HCT116 (cell line): ENCODE data around the gene GAL3ST3. TPM values are rescaled to one million over a fixed set of nuclear protein-coding genes. Genes with fewer than 3 reads are reported as not detected.

Experiments used
- ATAC-seq: fragments of 200-7000 bp; cut with Tn5 transposase; 2 replicates; pipeline ENCODE4 v1.9.1; 2020; ENCODE audit warnings: mild to moderate bottlenecking, moderate library complexity
- BruUV-seq: library from RNA; stranded (reverse); fragments of 400-500 nt; replicated peaks from 2 replicates; lab custom pipeline; 2021; lab: Mats Ljungman, UMichigan
- CTCF ChIA-PET: fragments of 300-600 bp; sonication (Branson Sonifier 250); formaldehyde crosslinking; loops from one replicate; lab custom pipeline; 2021; ENCODE audit warnings: antibody characterized with exemption; lab: Charles Lee
- POLR2A ChIA-PET: fragments of 300-600, 350-600 bp; sonication (Branson Sonifier 250); formaldehyde crosslinking; loops from one replicate; lab custom pipeline; 2021; ENCODE audit warnings: antibody characterized with exemption; lab: Charles Lee
- RAD21 ChIA-PET, 2 experiments: fragments of 300-600 bp; sonication (Branson Sonifier 250); formaldehyde crosslinking; loops; one replicate each; lab custom pipeline; 2023; ENCODE audit warnings: low total read pairs in 2 of 2; ENCODE audit not compliant: uncharacterized antibody in 2 of 2, unreplicated experiment in 2 of 2, low non-redundant PET in 1 of 2; lab: Charles Lee
- DNase-seq: peaks from one replicate; pipeline ENCODE4 v3.0.0-alpha.2; 2010; ENCODE audit warnings: low read depth, low spot score
- H2AFZ ChIP-seq: fragments of 200-600 bp; shearing (Covaris generic), sonication (generic); 2 replicates; pipeline ENCODE4 v1.6.1; 2017; ENCODE audit warnings: low read depth, mixed run types, mixed read lengths, antibody characterized with exemption, low read length; ENCODE audit not compliant: poor library complexity, severe bottlenecking
- H3K27ac ChIP-seq: 2 replicates; pipeline ENCODE4 v1.5.1; 2012; ENCODE audit warnings: low read depth, low read length
- H3K27me3 ChIP-seq: fragments of 200-600 bp; sonication (generic); 2 replicates; pipeline ENCODE4 v1.6.1; 2016; ENCODE audit warnings: mixed run types, low read length, mixed read lengths; ENCODE audit not compliant: insufficient read depth
- H3K36me3 ChIP-seq, 2 experiments: fragments of 200-500 bp in 1 of 2; fragments of 200-600 bp in 1 of 2; sonication (Bioruptor generic) in 1 of 2; sonication (generic) in 1 of 2; 2 replicates each; pipeline versions ENCODE4 v1.5.1 to v1.6.1; 2014 to 2016; ENCODE audit warnings: low read length in 2 of 2, inconsistent platforms in 1 of 2, mixed read lengths in 1 of 2, mixed run types in 1 of 2; ENCODE audit not compliant: insufficient read depth in 2 of 2, control insufficient read depth in 1 of 2
- H3K4me1 ChIP-seq, 2 experiments: fragments of 200-600 bp in 1 of 2; sonication (generic) in 1 of 2; 2 replicates each; pipeline versions ENCODE4 v1.5.1 to v1.6.1; 2012 to 2017; ENCODE audit warnings: low read length in 2 of 2, inconsistent platforms in 1 of 2, mild to moderate bottlenecking in 1 of 2, mixed read lengths in 1 of 2, mixed run types in 1 of 2, moderate library complexity in 1 of 2; ENCODE audit not compliant: insufficient read depth in 2 of 2, control insufficient read depth in 1 of 2
- H3K4me2 ChIP-seq: fragments of 200-600 bp; sonication (generic); 2 replicates; pipeline ENCODE4 v1.6.1; 2017; ENCODE audit warnings: mixed run types, low read length, mixed read lengths
- H3K4me3 ChIP-seq, 2 experiments: fragments of 200-600 bp in 1 of 2; sonication (generic) in 1 of 2; replicated peaks in 1 of 2; 2 replicates each; pipeline ENCODE4 v1.5.1; 2011 to 2016; ENCODE audit warnings: low read length in 2 of 2, control low read depth in 1 of 2, low read depth in 1 of 2, mild to moderate bottlenecking in 1 of 2, mixed read lengths in 1 of 2, mixed run types in 1 of 2
- H3K79me2 ChIP-seq: fragments of 200-600 bp; sonication (generic); 2 replicates; pipeline ENCODE4 v1.6.1; 2017; ENCODE audit warnings: mild to moderate bottlenecking, mixed run types, low read length, moderate library complexity, mixed read lengths; ENCODE audit not compliant: insufficient read depth
- H3K9ac ChIP-seq: fragments of 200-600 bp; sonication (generic); 2 replicates; pipeline ENCODE4 v1.6.1; 2016; ENCODE audit warnings: low read length, mixed read lengths
- H3K9me2 ChIP-seq: fragments of 200-600 bp; sonication (generic), shearing (Covaris generic); 2 replicates; pipeline ENCODE4 v1.6.1; 2017; ENCODE audit warnings: mixed run types, mild to moderate bottlenecking, moderate library complexity; ENCODE audit not compliant: insufficient read depth
- H3K9me3 ChIP-seq, 2 experiments: fragments of 200-500 bp in 1 of 2; fragments of 200-600 bp in 1 of 2; sonication (Bioruptor generic) in 1 of 2; sonication (generic) in 1 of 2; 2 replicates each; pipeline ENCODE4 v1.6.1; 2014 to 2017; ENCODE audit warnings: low read length in 2 of 2, mixed read lengths in 2 of 2, inconsistent platforms in 1 of 2, low read depth in 1 of 2, mild to moderate bottlenecking in 1 of 2, mixed run types in 1 of 2, moderate library complexity in 1 of 2; ENCODE audit not compliant: control insufficient read depth in 1 of 2, insufficient read depth in 1 of 2
- H4K20me1 ChIP-seq: fragments of 200-600 bp; sonication (generic), shearing (Covaris generic); 2 replicates; pipeline ENCODE4 v1.6.1; 2017; ENCODE audit warnings: mixed run types, mild to moderate bottlenecking, moderate library complexity; ENCODE audit not compliant: insufficient read depth
- ATF3 ChIP-seq: IDR thresholded peaks from 2 replicates; pipeline ENCODE4 v1.6.1; 2012
- CEBPB ChIP-seq: IDR thresholded peaks from 2 replicates; pipeline ENCODE4 v1.6.1; 2012; ENCODE audit warnings: low read depth
- EZH2 ChIP-seq: fragments of 200-600 bp; sonication (generic); IDR thresholded peaks from 2 replicates; pipeline ENCODE4 v1.6.1; 2017; ENCODE audit warnings: antibody characterized with exemption, mixed run types
- EZH2phosphoT487 ChIP-seq: fragments of 200-600 bp; IDR thresholded peaks from 2 replicates; pipeline ENCODE4 v1.6.1; 2018; ENCODE audit warnings: antibody characterized with exemption, borderline replicate concordance
- FOSL1 ChIP-seq: IDR thresholded peaks from 2 replicates; pipeline ENCODE4 v1.6.1; 2012; ENCODE audit warnings: low read depth
- JUND ChIP-seq: IDR thresholded peaks from 2 replicates; pipeline ENCODE4 v1.6.1; 2012
- POLR2A ChIP-seq: IDR thresholded peaks from 2 replicates; pipeline ENCODE4 v1.7.0; 2011; ENCODE audit warnings: borderline replicate concordance; ENCODE audit not compliant: insufficient read depth, insufficient read length; ENCODE audit errors: extremely low read depth
- POLR2AphosphoS5 ChIP-seq: IDR thresholded peaks from 2 replicates; pipeline ENCODE4 v1.6.1; 2011; ENCODE audit warnings: mild to moderate bottlenecking, low read depth, low read length, moderate library complexity
- SIN3A ChIP-seq: IDR thresholded peaks from 2 replicates; pipeline ENCODE4 v1.6.1; 2012; ENCODE audit warnings: low read depth
- SP1 ChIP-seq: IDR thresholded peaks from 2 replicates; pipeline ENCODE4 v1.6.1; 2012; ENCODE audit warnings: low read depth
- TCF7L2 ChIP-seq: IDR thresholded peaks from 2 replicates; pipeline ENCODE4 v1.7.0; 2011; ENCODE audit warnings: borderline replicate concordance, inconsistent platforms; ENCODE audit not compliant: insufficient read depth, insufficient read length; ENCODE audit errors: extremely low read depth
- YY1 ChIP-seq: IDR thresholded peaks from 2 replicates; pipeline ENCODE4 v1.6.1; 2011; ENCODE audit warnings: low read length, low read depth, moderate library complexity, mild to moderate bottlenecking; ENCODE audit not compliant: insufficient replicate concordance; ENCODE audit errors: extremely low read depth
- ZFX ChIP-seq: fragments of 450-650 bp; IDR thresholded peaks from 2 replicates; pipeline ENCODE4 v1.6.1; 2017
- intact Hi-C: fragments of 100-400 bp; cut with micrococcal nuclease; formaldehyde crosslinking; loops from 2 replicates; pipeline ENCODE4 v1.10.0; 2022
- total RNA-seq: library from RNA; stranded (reverse); gene quantifications from one replicate; pipeline ENCODE4 v1.2.1, GENCODE V29; 2021; ENCODE audit not compliant: unreplicated experiment
- TF ChIP-seq, protein P1 (sequence below), 3 experiments: fragments of 200-600 bp in 1 of 3; sonication (generic) in 1 of 3; IDR thresholded peaks in 2 of 3; conservative IDR thresholded peaks in 1 of 3; 2 replicates each; pipeline ENCODE4 v1.5.1; 2012 to 2017; ENCODE audit warnings: low read depth in 2 of 3, low read length in 2 of 3, antibody characterized with exemption in 1 of 3, borderline replicate concordance in 1 of 3, control low read depth in 1 of 3, mild to moderate bottlenecking in 1 of 3, mixed read lengths in 1 of 3, mixed run types in 1 of 3, moderate library complexity in 1 of 3; ENCODE audit not compliant: insufficient read depth in 1 of 3
- TF ChIP-seq, protein P2 (sequence below): IDR thresholded peaks from 2 replicates; pipeline ENCODE4 v1.6.1; 2011; ENCODE audit warnings: mild to moderate bottlenecking, low read length, moderate library complexity; ENCODE audit not compliant: insufficient replicate concordance; ENCODE audit errors: extremely low read depth

The GAL3ST3 gene
- total RNA-seq, 1 experiment from 2014 or later: not detected

GRCh38 chr11:66020212-66020611 lies 28.7 kb downstream of the GAL3ST3 start (continued):
- TF ChIP-seq EZH2phosphoT487 (no peak), EZH2 (no peak), JUND (no peak), YY1 (no peak), ZFX (no peak), POLR2A (no peak)
- TF ChIP-seq, protein P1, sequence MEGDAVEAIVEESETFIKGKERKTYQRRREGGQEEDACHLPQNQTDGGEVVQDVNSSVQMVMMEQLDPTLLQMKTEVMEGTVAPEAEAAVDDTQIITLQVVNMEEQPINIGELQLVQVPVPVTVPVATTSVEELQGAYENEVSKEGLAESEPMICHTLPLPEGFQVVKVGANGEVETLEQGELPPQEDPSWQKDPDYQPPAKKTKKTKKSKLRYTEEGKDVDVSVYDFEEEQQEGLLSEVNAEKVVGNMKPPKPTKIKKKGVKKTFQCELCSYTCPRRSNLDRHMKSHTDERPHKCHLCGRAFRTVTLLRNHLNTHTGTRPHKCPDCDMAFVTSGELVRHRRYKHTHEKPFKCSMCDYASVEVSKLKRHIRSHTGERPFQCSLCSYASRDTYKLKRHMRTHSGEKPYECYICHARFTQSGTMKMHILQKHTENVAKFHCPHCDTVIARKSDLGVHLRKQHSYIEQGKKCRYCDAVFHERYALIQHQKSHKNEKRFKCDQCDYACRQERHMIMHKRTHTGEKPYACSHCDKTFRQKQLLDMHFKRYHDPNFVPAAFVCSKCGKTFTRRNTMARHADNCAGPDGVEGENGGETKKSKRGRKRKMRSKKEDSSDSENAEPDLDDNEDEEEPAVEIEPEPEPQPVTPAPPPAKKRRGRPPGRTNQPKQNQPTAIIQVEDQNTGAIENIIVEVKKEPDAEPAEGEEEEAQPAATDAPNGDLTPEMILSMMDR (IDR thresholded peaks at IDR 0.05 in 2 of 3, conservative IDR thresholded peaks at IDR 0.05 in 1 of 3; ENCODE audit: borderline replicate concordance in 1 of 3, insufficient read depth in 1 of 3, low read depth in 2 of 3, low read length in 2 of 3): no peak
- TF ChIP-seq, all 23 proteins: peak for 0

- no TSS peak for BruUV-seq
- H3K27me3 ChIP-seq: no peaks in the 10 kb centered on the region
- no peak overlapping the region for H3K4me2 ChIP-seq
- no peak overlapping the region for H3K4me3 ChIP-seq
- H3K27ac ChIP-seq: no peak overlapping the region
- ChIA-PET POLR2A (no interaction called here), RAD21 (interaction anchor here in 1 of 2 experiments (0.6 kb wide), 1 partner anchor 46 kb away, joined by 3 read pairs; no protein-coding TSS in a partner anchor), CTCF (no interaction called here)
- ATAC-seq (no peak), DNase-seq (no peak)
- H3K79me2 ChIP-seq: peaks cover 8% of the 10 kb centered on the region; the same call in 1 of the 2 replicates
- H3K9me3 ChIP-seq: no peaks in the 10 kb centered on the region
- no peak overlapping the region for H3K9ac ChIP-seq
- TF ChIP-seq ATF3 (no peak), TCF7L2 (no peak), SP1 (no peak), CEBPB (no peak), POLR2AphosphoS5 (no peak), SIN3A (no peak), POLR2A (no peak), ZFX (no peak), JUND (no peak), FOSL1 (no peak), EZH2 (no peak)
- TF ChIP-seq, protein P2, sequence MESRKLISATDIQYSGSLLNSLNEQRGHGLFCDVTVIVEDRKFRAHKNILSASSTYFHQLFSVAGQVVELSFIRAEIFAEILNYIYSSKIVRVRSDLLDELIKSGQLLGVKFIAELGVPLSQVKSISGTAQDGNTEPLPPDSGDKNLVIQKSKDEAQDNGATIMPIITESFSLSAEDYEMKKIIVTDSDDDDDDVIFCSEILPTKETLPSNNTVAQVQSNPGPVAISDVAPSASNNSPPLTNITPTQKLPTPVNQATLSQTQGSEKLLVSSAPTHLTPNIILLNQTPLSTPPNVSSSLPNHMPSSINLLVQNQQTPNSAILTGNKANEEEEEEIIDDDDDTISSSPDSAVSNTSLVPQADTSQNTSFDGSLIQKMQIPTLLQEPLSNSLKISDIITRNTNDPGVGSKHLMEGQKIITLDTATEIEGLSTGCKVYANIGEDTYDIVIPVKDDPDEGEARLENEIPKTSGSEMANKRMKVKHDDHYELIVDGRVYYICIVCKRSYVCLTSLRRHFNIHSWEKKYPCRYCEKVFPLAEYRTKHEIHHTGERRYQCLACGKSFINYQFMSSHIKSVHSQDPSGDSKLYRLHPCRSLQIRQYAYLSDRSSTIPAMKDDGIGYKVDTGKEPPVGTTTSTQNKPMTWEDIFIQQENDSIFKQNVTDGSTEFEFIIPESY: no peak
- intact Hi-C loops: no loop called here
- no peak overlapping the region for H2AFZ ChIP-seq
- no peaks in the 10 kb centered on the region for H4K20me1 ChIP-seq
- H3K36me3 ChIP-seq: no peaks in the 10 kb centered on the region
- H3K9me2 ChIP-seq: no peaks in the 10 kb centered on the region
- peaks cover 55 to 94% of the 10 kb centered on the region in 2 experiments for H3K4me1 ChIP-seq
Observed at GRCh38 chr11:66017321-66017720, 31.6 kb downstream of the GAL3ST3 start.
